OCI-LY1 (cell line): ENCODE results near the gene MICAL2.

Experiments
- H2AFZ ChIP-seq: fragments of 200-600 bp; sonication (generic), shearing (Covaris generic); 2 replicates; pipeline ENCODE4 v1.6.0; 2014; ENCODE audit warnings: antibody characterized with exemption, mild to moderate bottlenecking, low read length
- H3F3A ChIP-seq: fragments of 200-600 bp; sonication (generic), shearing (Covaris generic); 2 replicates; pipeline ENCODE4 v1.6.0; 2014; ENCODE audit warnings: mild to moderate bottlenecking, antibody characterized with exemption, low read length, moderate library complexity; ENCODE audit not compliant: insufficient read depth
- H3K27ac ChIP-seq: fragments of 200-600 bp; sonication (generic); 2 replicates; pipeline ENCODE4 v1.5.1; 2014; ENCODE audit warnings: low read length, mixed run types, mild to moderate bottlenecking, low read depth; ENCODE audit not compliant: poor library complexity, severe bottlenecking
- H3K27me3 ChIP-seq: fragments of 200-600 bp; sonication (generic); 2 replicates; pipeline ENCODE4 v1.6.0; 2014; ENCODE audit warnings: antibody characterized with exemption, mild to moderate bottlenecking, low read length, moderate library complexity; ENCODE audit not compliant: insufficient read depth
- H3K36me3 ChIP-seq: fragments of 200-600 bp; sonication (generic); 2 replicates; pipeline ENCODE4 v1.6.1; 2014; ENCODE audit warnings: mild to moderate bottlenecking, antibody characterized with exemption, low read length, moderate library complexity, mixed read lengths; ENCODE audit not compliant: insufficient read depth
- H3K4me1 ChIP-seq: fragments of 200-600 bp; sonication (generic); 2 replicates; pipeline ENCODE4 v1.5.1; 2014; ENCODE audit warnings: mild to moderate bottlenecking, low read length, moderate library complexity; ENCODE audit not compliant: insufficient read depth, severe bottlenecking
- H3K4me2 ChIP-seq: fragments of 200-600 bp; sonication (generic), shearing (Covaris generic); 2 replicates; pipeline ENCODE4 v1.6.1; 2014; ENCODE audit warnings: low read length
- H3K4me3 ChIP-seq: fragments of 200-600 bp; sonication (generic); 2 replicates; pipeline ENCODE4 v1.5.1; 2014; ENCODE audit warnings: low read length, low read depth, mild to moderate bottlenecking, mixed read lengths; ENCODE audit not compliant: poor library complexity, severe bottlenecking
- H3K79me2 ChIP-seq: fragments of 200-600 bp; shearing (Covaris generic); 2 replicates; pipeline ENCODE4 v1.6.1; 2016; ENCODE audit warnings: mixed run types, low read length, mixed read lengths; ENCODE audit not compliant: insufficient read depth
- H3K9ac ChIP-seq: fragments of 200-600 bp; sonication (generic), shearing (Covaris generic); 2 replicates; pipeline ENCODE4 v1.6.1; 2014; ENCODE audit warnings: mild to moderate bottlenecking, low read length, mixed read lengths
- H3K9me2 ChIP-seq: fragments of 200-600 bp; sonication (generic), shearing (Covaris generic); 2 replicates; pipeline ENCODE4 v1.6.1; 2014; ENCODE audit warnings: low read depth, mild to moderate bottlenecking, low read length, mixed read lengths
- H3K9me3 ChIP-seq: fragments of 200-600 bp; shearing (Covaris generic); 2 replicates; pipeline ENCODE4 v1.6.1; 2014; ENCODE audit warnings: low read length, mixed read lengths
- H4K20me1 ChIP-seq: fragments of 200-600 bp; sonication (generic), shearing (Covaris generic); 2 replicates; pipeline ENCODE4 v1.6.0; 2016; ENCODE audit warnings: mild to moderate bottlenecking, low read length; ENCODE audit not compliant: insufficient read depth
- EZH2 ChIP-seq: fragments of 200-600 bp; sonication (generic), shearing (Covaris generic); IDR thresholded peaks from 2 replicates; pipeline ENCODE4 v1.8.0; 2017; ENCODE audit warnings: borderline replicate concordance, mixed run types, mild to moderate bottlenecking, antibody characterized with exemption, low read length, moderate library complexity, mixed read lengths
- TF ChIP-seq, protein P1 (sequence below): fragments of 200-600 bp; sonication (generic), shearing (Covaris generic); IDR thresholded peaks from 2 replicates; pipeline ENCODE4 v1.5.1; 2017; ENCODE audit warnings: mild to moderate bottlenecking, antibody characterized with exemption, low read length, moderate library complexity, mixed read lengths

The MICAL2 gene

GRCh38 chr11:12272821-12273617 is 162.6 kb downstream of the MICAL2 start:
- Histone ChIP-seq H3F3A (no peaks in the 10 kb centered on the region), H3K9me3 (no peaks in the 10 kb centered on the region), H3K27me3 (no peaks in the 10 kb centered on the region), H2AFZ (no peak overlapping the region), H3K4me3 (no peak overlapping the region), H3K9me2 (no peaks in the 10 kb centered on the region), H3K36me3 (no peaks in the 10 kb centered on the region), H3K27ac (no peak overlapping the region), H3K4me2 (no peak overlapping the region), H3K4me1 (no peaks in the 10 kb centered on the region), H4K20me1 (no peaks in the 10 kb centered on the region), H3K79me2 (no peaks in the 10 kb centered on the region), H3K9ac (no peak overlapping the region)
- TF ChIP-seq EZH2, result no peak
- TF ChIP-seq, protein P1, sequence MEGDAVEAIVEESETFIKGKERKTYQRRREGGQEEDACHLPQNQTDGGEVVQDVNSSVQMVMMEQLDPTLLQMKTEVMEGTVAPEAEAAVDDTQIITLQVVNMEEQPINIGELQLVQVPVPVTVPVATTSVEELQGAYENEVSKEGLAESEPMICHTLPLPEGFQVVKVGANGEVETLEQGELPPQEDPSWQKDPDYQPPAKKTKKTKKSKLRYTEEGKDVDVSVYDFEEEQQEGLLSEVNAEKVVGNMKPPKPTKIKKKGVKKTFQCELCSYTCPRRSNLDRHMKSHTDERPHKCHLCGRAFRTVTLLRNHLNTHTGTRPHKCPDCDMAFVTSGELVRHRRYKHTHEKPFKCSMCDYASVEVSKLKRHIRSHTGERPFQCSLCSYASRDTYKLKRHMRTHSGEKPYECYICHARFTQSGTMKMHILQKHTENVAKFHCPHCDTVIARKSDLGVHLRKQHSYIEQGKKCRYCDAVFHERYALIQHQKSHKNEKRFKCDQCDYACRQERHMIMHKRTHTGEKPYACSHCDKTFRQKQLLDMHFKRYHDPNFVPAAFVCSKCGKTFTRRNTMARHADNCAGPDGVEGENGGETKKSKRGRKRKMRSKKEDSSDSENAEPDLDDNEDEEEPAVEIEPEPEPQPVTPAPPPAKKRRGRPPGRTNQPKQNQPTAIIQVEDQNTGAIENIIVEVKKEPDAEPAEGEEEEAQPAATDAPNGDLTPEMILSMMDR, result no peak

- Histone ChIP-seq H3K36me3 (no peaks in the 10 kb centered on the region), H3K79me2 (no peaks in the 10 kb centered on the region), H3K27me3 (no peaks in the 10 kb centered on the region), H3K4me1 (no peaks in the 10 kb centered on the region), H3K27ac (no peak overlapping the region), H3K4me3 (no peak overlapping the region), H3F3A (no peaks in the 10 kb centered on the region), H3K9me3 (no peaks in the 10 kb centered on the region), H3K4me2 (no peak overlapping the region), H2AFZ (no peak overlapping the region), H3K9ac (no peak overlapping the region), H4K20me1 (no peaks in the 10 kb centered on the region), H3K9me2 (no peaks in the 10 kb centered on the region)
- TF ChIP-seq, protein P1, result no peak
- TF ChIP-seq EZH2, result no peak
Observed at GRCh38 chr11:12273618-12273995, 163.2 kb downstream of the MICAL2 start.

- Histone ChIP-seq H3K9ac (no peak overlapping the region), H3K27me3 (no peaks in the 10 kb centered on the region), H3K9me3 (no peaks in the 10 kb centered on the region), H3F3A (no peaks in the 10 kb centered on the region), H3K9me2 (no peaks in the 10 kb centered on the region), H3K36me3 (no peaks in the 10 kb centered on the region), H2AFZ (no peak overlapping the region), H3K4me1 (no peaks in the 10 kb centered on the region), H3K4me2 (no peak overlapping the region), H4K20me1 (no peaks in the 10 kb centered on the region), H3K4me3 (no peak overlapping the region), H3K79me2 (no peaks in the 10 kb centered on the region), H3K27ac (no peak overlapping the region)
- TF ChIP-seq, protein P1, result no peak
- no peak for TF ChIP-seq EZH2
Observed at GRCh38 chr11:12274056-12274455, 163.7 kb downstream of the MICAL2 start.
